Calu3 (cell line): ENCODE data around the gene GPX3. TPM values are rescaled to one million over a fixed set of nuclear protein-coding genes. Genes with fewer than 3 reads are reported as not detected.

ENCODE experiments used
- BruUV-seq: library from RNA; stranded (reverse); fragments of 400-500 nt; replicated peaks from 2 replicates; lab custom pipeline; 2021; lab: Mats Ljungman, UMichigan
- CTCF ChIA-PET: fragments of 300-600 bp; sonication (Branson Sonifier 250); formaldehyde crosslinking; loops from one replicate; lab custom pipeline; 2022; ENCODE audit warnings: antibody characterized with exemption; lab: Charles Lee
- DNase-seq: peaks from one replicate; pipeline ENCODE4 v3.0.0; 2022
- H3K27ac Mint-ChIP-seq: one replicate; pipeline ENCODE4 v1.8.0; 2022; ENCODE audit warnings: mixed read lengths; ENCODE audit not compliant: unreplicated experiment
- H3K27me3 Mint-ChIP-seq: one replicate; pipeline ENCODE4 v1.8.0; 2022; ENCODE audit warnings: mixed read lengths; ENCODE audit not compliant: unreplicated experiment
- H3K36me3 Mint-ChIP-seq: one replicate; pipeline ENCODE4 v1.8.0; 2022; ENCODE audit warnings: mild to moderate bottlenecking, moderate library complexity, mixed read lengths; ENCODE audit not compliant: insufficient read depth, unreplicated experiment
- H3K4me1 Mint-ChIP-seq: one replicate; pipeline ENCODE4 v1.8.0; 2022; ENCODE audit warnings: mild to moderate bottlenecking, low read depth, mixed read lengths; ENCODE audit not compliant: unreplicated experiment
- H3K4me3 Mint-ChIP-seq: one replicate; pipeline ENCODE4 v1.8.0; 2022; ENCODE audit warnings: mild to moderate bottlenecking, low read depth, moderate library complexity, mixed read lengths; ENCODE audit not compliant: unreplicated experiment
- H3K9me3 Mint-ChIP-seq: one replicate; pipeline ENCODE4 v1.8.0; 2022; ENCODE audit warnings: low read depth, mixed read lengths; ENCODE audit not compliant: unreplicated experiment
- CTCF ChIP-seq: fragments of 200-600 bp; IDR thresholded peaks from one replicate; pipeline ENCODE4 v1.8.0; 2022; ENCODE audit warnings: antibody characterized with exemption; ENCODE audit not compliant: unreplicated experiment
- intact Hi-C: fragments of 100-400 bp; cut with micrococcal nuclease; formaldehyde crosslinking; loops from one replicate; pipeline ENCODE4 v1.10.0; 2022; ENCODE audit not compliant: unreplicated experiment
- total RNA-seq: library from RNA; stranded (reverse); gene quantifications from 2 replicates; pipeline ENCODE4 v1.2.3, GENCODE V29; 2022

Gene GPX3
- total RNA-seq, 1 experiment from 2014 or later = not detected

- peaks cover 98% of the 10 kb centered on the region for H3K36me3 Mint-ChIP-seq
- no peak for DNase-seq
- H3K4me1 Mint-ChIP-seq = no peaks in the 10 kb centered on the region
- no peak for TF ChIP-seq CTCF
- no TSS peak for BruUV-seq
- H3K27ac Mint-ChIP-seq = no peak overlapping the region
- no peaks in the 10 kb centered on the region for H3K9me3 Mint-ChIP-seq
- intact Hi-C loops = no loop called here
- CTCF ChIA-PET = no interaction called here
- no peak overlapping the region for H3K4me3 Mint-ChIP-seq
- no peaks in the 10 kb centered on the region for H3K27me3 Mint-ChIP-seq
Measured at GRCh38 chr5:151029179-151030055, 9.0 kb downstream of the GPX3 start.

GRCh38 chr5:151030056-151030336 is 9.6 kb downstream of the GPX3 start:
- H3K4me1 Mint-ChIP-seq = no peaks in the 10 kb centered on the region
- no peak overlapping the region for H3K4me3 Mint-ChIP-seq
- no peak for TF ChIP-seq CTCF
- BruUV-seq = TSS peak; percentile 95
- intact Hi-C loops = no loop called here
- H3K27me3 Mint-ChIP-seq = no peaks in the 10 kb centered on the region
- no peak for DNase-seq
- no peaks in the 10 kb centered on the region for H3K9me3 Mint-ChIP-seq
- CTCF ChIA-PET = no interaction called here
- no peak overlapping the region for H3K27ac Mint-ChIP-seq
- peaks cover 98% of the 10 kb centered on the region for H3K36me3 Mint-ChIP-seq

- CTCF ChIA-PET = no interaction called here
Measured at GRCh38 chr5:151030379-151030778, 10.0 kb downstream of the GPX3 start.

GRCh38 chr5:151031554-151031953 is 11.2 kb downstream of the GPX3 start:
- intact Hi-C loops = no loop called here
- H3K27me3 Mint-ChIP-seq = no peaks in the 10 kb centered on the region
- H3K27ac Mint-ChIP-seq = no peak overlapping the region
- H3K36me3 Mint-ChIP-seq = peaks cover 92% of the 10 kb centered on the region
- no peak for DNase-seq
- TF ChIP-seq CTCF = no peak
- BruUV-seq = no TSS peak
- H3K9me3 Mint-ChIP-seq = no peaks in the 10 kb centered on the region
- CTCF ChIA-PET = interaction anchor here (1.0 kb wide), 1 partner anchor 16 kb away, joined by 3 read pairs; no protein-coding TSS in a partner anchor
- H3K4me3 Mint-ChIP-seq = no peak overlapping the region
- H3K4me1 Mint-ChIP-seq = no peaks in the 10 kb centered on the region

More at GRCh38 chr5:151030379-151030778, 10.0 kb downstream of the GPX3 start:
- Mint-ChIP-seq H3K4me3 (no peak overlapping the region), H3K27ac (no peak overlapping the region), H3K4me1 (no peaks in the 10 kb centered on the region), H3K9me3 (no peaks in the 10 kb centered on the region), H3K36me3 (peaks cover 95% of the 10 kb centered on the region), H3K27me3 (no peaks in the 10 kb centered on the region)
- no TSS peak for BruUV-seq
- intact Hi-C loops = no loop called here
- TF ChIP-seq CTCF = no peak
- DNase-seq = no peak
